GM10248 (cell line): ENCODE data around the gene HSPA12A.

ENCODE experiments used
- CTCF ChIA-PET: fragments of 300-600 bp; sonication (Branson Sonifier 250); formaldehyde crosslinking; extraction: SDS; loops from one replicate; lab custom pipeline; 2021; ENCODE audit warnings: antibody characterized with exemption; lab: Yijun Ruan, JAX
- POLR2A ChIA-PET: fragments of 350-650 bp; sonication (Branson Sonifier 250); formaldehyde crosslinking; extraction: SDS; loops from one replicate; lab custom pipeline; 2020; ENCODE audit warnings: antibody characterized with exemption; lab: Yijun Ruan, JAX
- DNase-seq: peaks from one replicate; pipeline ENCODE4 v3.0.0; 2012; ENCODE audit errors: extremely low spot score
- TF ChIP-seq, protein P1 (sequence below): IDR thresholded peaks from 2 replicates; pipeline ENCODE4 v1.5.1; 2012; ENCODE audit warnings: mild to moderate bottlenecking, low read depth; ENCODE audit errors: extremely low read depth, missing control alignments, control extremely low read depth

Gene HSPA12A

DNA sequence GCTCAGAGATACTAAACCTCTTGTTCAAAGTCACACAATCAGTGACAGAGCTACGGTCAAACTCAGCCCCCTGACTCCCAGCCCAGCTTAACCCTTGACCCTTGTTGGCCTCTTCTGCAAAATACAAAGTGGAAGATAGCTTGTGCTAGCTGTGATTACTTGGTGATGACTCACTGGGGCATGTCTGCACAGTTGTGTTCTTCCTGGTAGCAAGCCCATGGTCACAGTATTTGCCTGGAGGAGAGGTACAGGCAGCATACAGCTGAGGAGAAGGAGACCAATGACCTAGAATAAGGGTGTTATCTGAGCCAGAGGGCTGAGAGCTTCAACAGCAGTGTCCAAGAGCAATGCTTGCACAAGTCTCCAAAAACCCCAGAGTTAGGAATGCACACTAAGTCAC lies 5.7 kb upstream of the HSPA12A start:
- ChIA-PET CTCF (interaction anchor here (0.6 to 1.8 kb wide), 2 partner anchors 49 to 67 kb away, joined by 3 to 5 read pairs; no protein-coding TSS in a partner anchor), POLR2A (no interaction called here)
- no peak for DNase-seq
- TF ChIP-seq, protein P1, sequence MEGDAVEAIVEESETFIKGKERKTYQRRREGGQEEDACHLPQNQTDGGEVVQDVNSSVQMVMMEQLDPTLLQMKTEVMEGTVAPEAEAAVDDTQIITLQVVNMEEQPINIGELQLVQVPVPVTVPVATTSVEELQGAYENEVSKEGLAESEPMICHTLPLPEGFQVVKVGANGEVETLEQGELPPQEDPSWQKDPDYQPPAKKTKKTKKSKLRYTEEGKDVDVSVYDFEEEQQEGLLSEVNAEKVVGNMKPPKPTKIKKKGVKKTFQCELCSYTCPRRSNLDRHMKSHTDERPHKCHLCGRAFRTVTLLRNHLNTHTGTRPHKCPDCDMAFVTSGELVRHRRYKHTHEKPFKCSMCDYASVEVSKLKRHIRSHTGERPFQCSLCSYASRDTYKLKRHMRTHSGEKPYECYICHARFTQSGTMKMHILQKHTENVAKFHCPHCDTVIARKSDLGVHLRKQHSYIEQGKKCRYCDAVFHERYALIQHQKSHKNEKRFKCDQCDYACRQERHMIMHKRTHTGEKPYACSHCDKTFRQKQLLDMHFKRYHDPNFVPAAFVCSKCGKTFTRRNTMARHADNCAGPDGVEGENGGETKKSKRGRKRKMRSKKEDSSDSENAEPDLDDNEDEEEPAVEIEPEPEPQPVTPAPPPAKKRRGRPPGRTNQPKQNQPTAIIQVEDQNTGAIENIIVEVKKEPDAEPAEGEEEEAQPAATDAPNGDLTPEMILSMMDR = no peak

DNA sequence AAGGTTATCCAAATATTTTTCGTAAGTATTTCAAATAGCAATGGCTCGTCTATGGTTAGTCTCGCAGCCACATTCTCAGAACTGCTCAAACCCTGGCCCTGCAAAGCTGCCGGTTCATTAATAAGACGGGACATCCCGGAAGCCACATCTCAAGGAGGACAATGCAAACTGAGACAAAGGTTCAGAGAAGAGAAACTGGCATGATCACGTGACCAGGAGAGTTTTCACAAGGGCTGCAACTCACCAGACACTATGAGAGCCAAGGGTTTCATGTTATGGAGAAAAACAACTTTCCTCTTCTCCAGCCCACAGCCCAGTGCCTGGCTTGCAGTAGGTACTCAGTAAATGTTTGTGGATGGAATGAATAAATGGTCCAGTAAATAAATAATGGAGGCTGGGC lies 5.0 kb upstream of the HSPA12A start:
- CTCF ChIA-PET = interaction anchor here (1.8 kb wide), 1 partner anchor 50 kb away, joined by 5 read pairs; no protein-coding TSS in a partner anchor
- POLR2A ChIA-PET = no interaction called here
- DNase-seq = no peak
- TF ChIP-seq, protein P1 = no peak

DNA sequence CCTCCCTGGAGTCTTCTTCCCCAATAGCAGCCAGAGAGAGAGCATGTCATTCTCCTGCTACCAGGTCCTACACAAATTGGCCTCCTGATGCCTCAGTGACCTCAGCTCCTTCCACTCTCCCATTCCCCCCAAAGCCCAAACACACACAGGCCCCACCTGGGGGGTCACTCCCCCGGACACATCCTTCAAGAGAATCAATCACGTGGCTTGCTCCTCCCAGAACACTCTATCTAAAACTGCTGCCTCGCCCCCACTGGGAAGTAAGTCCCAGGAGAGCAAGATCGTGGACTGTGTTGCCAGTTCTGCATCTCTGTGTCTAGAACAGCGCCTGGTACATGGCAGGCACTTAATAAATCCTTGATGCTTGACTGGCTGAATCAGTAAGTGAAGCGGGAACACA lies 2.5 kb upstream of the HSPA12A start:
- ChIA-PET POLR2A (no interaction called here), CTCF (no interaction called here)
- TF ChIP-seq, protein P1 = no peak
- DNase-seq = no peak

DNA sequence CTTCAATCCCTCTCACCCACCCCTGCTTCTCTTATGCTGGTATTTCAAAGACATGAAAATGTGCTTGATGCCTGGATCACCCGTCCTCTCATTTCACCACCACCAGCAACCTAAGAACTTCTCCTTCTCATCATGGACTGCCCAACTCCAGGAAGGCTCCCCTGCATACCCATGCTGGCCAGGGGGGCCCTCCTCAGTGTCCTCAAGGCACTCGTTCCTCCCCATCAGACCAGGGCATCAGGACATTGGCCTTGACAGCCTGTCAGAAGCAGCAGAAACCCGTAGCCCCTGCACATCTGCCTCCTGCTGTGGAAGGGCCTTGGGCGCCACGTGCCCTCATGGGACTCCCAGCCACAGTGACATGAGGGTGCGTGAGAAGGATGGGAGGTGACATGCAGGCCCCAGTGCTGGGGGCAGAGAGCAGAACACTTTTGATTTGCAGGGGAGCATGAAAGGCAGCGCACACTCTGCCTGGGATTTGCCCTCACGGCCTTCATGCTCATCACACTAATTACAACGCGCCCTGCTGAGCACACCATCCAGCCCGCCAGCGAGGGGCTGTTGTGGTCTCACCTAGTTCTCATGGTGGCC lies 1.9 kb upstream of the HSPA12A start:
- ChIA-PET CTCF (no interaction called here), POLR2A (no interaction called here)
- no peak for DNase-seq
- TF ChIP-seq, protein P1 = no peak

DNA sequence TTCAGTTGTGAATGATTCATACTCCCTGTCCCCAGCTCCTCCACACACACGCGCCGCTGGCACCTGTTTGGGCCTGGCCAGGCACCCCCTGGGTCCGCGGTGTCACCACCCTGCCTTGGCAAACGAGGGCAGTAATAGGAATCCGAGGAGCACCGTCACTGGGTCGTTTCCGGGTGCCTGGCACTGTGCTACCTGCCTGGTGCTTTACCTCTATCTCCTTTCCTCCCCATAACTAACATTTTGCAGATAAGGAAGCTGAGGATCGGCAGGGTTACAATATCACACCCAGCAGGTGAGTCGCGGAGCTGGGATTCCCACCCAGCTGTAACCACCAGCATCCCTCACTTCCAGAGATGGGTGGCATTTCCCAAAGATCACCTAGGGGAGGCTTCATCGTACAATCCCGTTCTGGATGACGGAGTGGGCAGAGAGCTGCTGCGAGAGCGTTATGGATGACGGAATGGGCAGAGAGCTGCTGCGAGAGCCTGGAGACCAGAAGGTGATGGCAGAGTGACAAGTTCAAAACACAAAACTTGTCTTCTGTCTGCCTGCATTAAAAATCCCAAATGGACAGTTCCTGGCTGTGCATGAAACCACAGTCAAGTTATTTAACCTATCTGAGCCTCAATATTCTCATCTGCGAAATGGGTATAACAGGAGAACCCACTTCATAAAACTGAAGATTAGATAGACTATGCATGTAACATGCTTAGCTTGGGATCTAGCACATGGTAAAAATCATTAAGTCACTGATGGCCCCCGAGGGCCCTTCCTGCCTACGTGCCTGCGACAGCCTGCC lies 1.1 kb upstream of the HSPA12A start:
- TF ChIP-seq, protein P1 = no peak
- no peak for DNase-seq
- ChIA-PET CTCF (interaction anchor here (1.0 kb wide), 1 partner anchor 17 kb away, joined by 3 read pairs; no protein-coding TSS in a partner anchor), POLR2A (no interaction called here)

DNA sequence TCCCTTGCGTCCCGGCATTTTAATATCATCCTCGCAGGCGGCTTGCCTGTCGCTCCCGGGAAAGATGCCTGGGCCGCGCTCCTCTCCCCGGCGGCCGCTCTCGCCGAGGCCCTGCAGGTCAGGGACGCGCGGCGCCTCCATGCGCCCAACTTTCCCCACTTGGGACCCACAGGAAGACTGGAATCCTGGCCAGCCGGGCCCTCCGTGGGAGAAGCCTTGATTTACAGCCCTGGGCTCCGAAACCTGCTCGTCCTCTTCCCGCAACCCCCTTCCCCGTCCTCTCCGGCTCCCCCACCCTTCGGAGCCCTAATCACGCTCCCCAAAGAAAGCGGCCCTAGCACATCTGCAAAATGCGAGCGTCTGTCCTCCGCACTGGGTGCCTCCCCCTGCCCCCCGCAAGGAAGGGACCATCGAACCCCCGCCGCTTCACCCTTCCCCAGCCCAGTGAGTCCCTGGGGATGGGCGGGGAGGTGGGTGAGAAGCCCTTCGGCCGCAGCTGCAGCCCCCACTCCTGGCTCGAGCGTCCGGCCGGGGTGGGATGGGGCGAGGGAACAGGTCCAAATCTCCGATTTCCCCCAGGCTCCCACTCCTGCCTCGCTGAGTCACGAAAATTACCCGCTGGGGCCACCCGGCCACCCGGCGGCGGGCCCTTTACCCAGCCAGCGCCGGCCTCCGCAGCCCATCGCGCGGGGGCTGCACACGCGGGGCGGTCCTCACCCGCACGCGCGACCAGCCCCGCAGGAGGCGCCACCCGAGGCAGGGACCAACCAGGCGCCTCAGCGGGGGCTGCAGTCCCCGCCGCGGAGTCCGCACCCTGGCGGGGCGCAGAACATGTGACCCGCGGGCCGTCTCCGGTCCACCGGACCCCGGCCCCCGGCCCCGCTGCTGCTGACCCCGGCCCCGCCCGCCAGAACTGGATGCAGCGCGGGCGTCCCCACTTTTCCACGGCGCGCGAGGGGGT lies 695 bp downstream of the HSPA12A start:
- TF ChIP-seq, protein P1 = no peak
- DNase-seq = no peak
- POLR2A ChIA-PET = no interaction called here
- CTCF ChIA-PET = no interaction called here
